Common myeloid progenitor, CD34-positive (primary cell): ENCODE data around the gene IL36B. TPM values are rescaled to one million over a fixed set of nuclear protein-coding genes. Genes with fewer than 3 reads are reported as not detected.
"Not testable (repeated sequence)": the region's sequence is repeated elsewhere in the genome, so short reads cannot be mapped to it uniquely, and the experiment has no call there.

Experiments
- CTCF ChIA-PET: fragments of 350-600 bp; sonication (Branson Sonifier 250); formaldehyde crosslinking; loops from one replicate; lab custom pipeline; 2021; ENCODE audit warnings: antibody characterized with exemption; lab: Charles Lee
- POLR2A ChIA-PET: fragments of 350-600 bp; sonication (Branson Sonifier 250); formaldehyde crosslinking; loops from one replicate; lab custom pipeline; 2021; ENCODE audit warnings: antibody characterized with exemption; lab: Charles Lee
- DNase-seq, 3 donors: peaks; one replicate each; pipeline versions ENCODE4 v3.0.0 to v3.0.0-alpha.2; 2013
- H3K27ac ChIP-seq, 2 experiments: 1 replicate in 1 of 2; 2 replicates in 1 of 2; pipeline ENCODE4 v1.7.0; 2013; ENCODE audit warnings: inconsistent platforms in 2 of 2, low read length in 2 of 2, mild to moderate bottlenecking in 2 of 2, low read depth in 1 of 2, moderate library complexity in 1 of 2; ENCODE audit not compliant: severe bottlenecking in 2 of 2, insufficient read depth in 1 of 2, poor library complexity in 1 of 2
- H3K27me3 ChIP-seq, 5 experiments: replicated peaks in 2 of 5; 1 replicate in 3 of 5; 2 replicates in 2 of 5; pipeline versions ENCODE4 v1.6.1 to v1.7.0; 2013; ENCODE audit warnings: low read length in 4 of 5, mild to moderate bottlenecking in 2 of 5, moderate library complexity in 2 of 5, inconsistent platforms in 1 of 5; ENCODE audit not compliant: insufficient read depth in 5 of 5, control insufficient read depth in 4 of 5
- H3K36me3 ChIP-seq, 4 experiments: 1 replicate in 2 of 4; 2 replicates in 2 of 4; pipeline versions ENCODE4 v1.6.1 to v1.7.0; 2013; ENCODE audit warnings: low read length in 3 of 4, control low read depth in 1 of 4, mild to moderate bottlenecking in 1 of 4; ENCODE audit not compliant: control insufficient read depth in 4 of 4, insufficient read depth in 4 of 4
- H3K4me1 ChIP-seq, 4 experiments: 1 replicate in 3 of 4; 2 replicates in 1 of 4; pipeline versions ENCODE4 v1.6.1 to v1.7.1; 2013; ENCODE audit warnings: low read length in 3 of 4, mild to moderate bottlenecking in 3 of 4, control low read depth in 1 of 4, inconsistent platforms in 1 of 4, moderate library complexity in 1 of 4; ENCODE audit not compliant: control insufficient read depth in 4 of 4, insufficient read depth in 4 of 4; ENCODE audit errors: control extremely low read depth in 1 of 4
- H3K4me3 ChIP-seq, 7 experiments: 1 replicate in 4 of 7; 2 replicates in 3 of 7; pipeline versions ENCODE4 v1.5.1 to v1.7.0; 2013; ENCODE audit warnings: mild to moderate bottlenecking in 7 of 7, low read length in 6 of 7, moderate library complexity in 6 of 7, inconsistent platforms in 2 of 7, low read depth in 2 of 7, control low read depth in 1 of 7; ENCODE audit not compliant: insufficient read depth in 4 of 7, control insufficient read depth in 1 of 7; ENCODE audit errors: extremely low read depth in 1 of 7
- H3K9me3 ChIP-seq, 5 experiments: 1 replicate in 4 of 5; 2 replicates in 1 of 5; pipeline versions ENCODE4 v1.6.1 to v1.7.1; 2013; ENCODE audit warnings: low read length in 4 of 5, mild to moderate bottlenecking in 2 of 5, inconsistent platforms in 1 of 5, low read depth in 1 of 5, moderate library complexity in 1 of 5; ENCODE audit not compliant: control insufficient read depth in 4 of 5, insufficient read depth in 2 of 5; ENCODE audit errors: control extremely low read depth in 1 of 5
- WGBS: methylation state at CpG from one replicate; pipeline ENCODE4 v1.1.5; 2013; ENCODE audit not compliant: insufficient coverage; 5-methylcytosine and 5-hydroxymethylcytosine counted together
- polyA plus RNA-seq: library from polyadenylated mRNA; unstranded; fragments of 120-200 nt; gene quantifications from one replicate; pipeline ENCODE4 v1.2.1, GENCODE V29; 2013

Gene IL36B
- polyA plus RNA-seq: not detected

GRCh38 chr2:113052396-113052917 lies at the start of gene IL36B:
IL36B (minus strand) TSS chr2:113052867.
- Histone ChIP-seq H3K9me3 (peaks cover 1 to 24% (median 8%) of the 10 kb centered on the region in 5 experiments), H3K36me3 (no peaks in the 10 kb centered on the region), H3K27me3 (no peaks in the 10 kb centered on the region), H3K4me3 (no peak within 1 kb of the TSS), H3K4me1 (no peaks in the 10 kb centered on the region), H3K27ac (no peak within 1 kb of the TSS)
- ChIA-PET CTCF (no interaction called here), POLR2A (no interaction called here)
- no peak for DNase-seq
- WGBS: 84% methylated on average over 5 of the region's 6 CpGs

- ChIA-PET POLR2A (no interaction called here), CTCF (interaction anchor here (0.9 kb wide), 1 partner anchor 11 kb away, joined by 3 read pairs; no protein-coding TSS in a partner anchor)
- 100% methylated on average over 2 of the region's 2 CpGs for whole genome bisulfite sequencing
- no peaks in the 10 kb centered on the region for H3K27me3 ChIP-seq
- no peak overlapping the region for H3K27ac ChIP-seq
- no peak overlapping the region for H3K4me3 ChIP-seq
- DNase-seq: no peak
- peaks cover 0 to 5% (median 0%) of the 10 kb centered on the region in 5 experiments for H3K9me3 ChIP-seq
- H3K36me3 ChIP-seq: no peaks in the 10 kb centered on the region
- H3K4me1 ChIP-seq: peaks cover 0 to 2% (median 0%) of the 10 kb centered on the region in 4 experiments
Measured at GRCh38 chr2:113102133-113102532, 49.5 kb upstream of the IL36B start.

- no peaks in the 10 kb centered on the region for H3K36me3 ChIP-seq
- 100% methylated on average over 6 of the region's 6 CpGs for WGBS
- peaks cover 0 to 9% (median 0%) of the 10 kb centered on the region in 5 experiments for H3K9me3 ChIP-seq
- no peak for DNase-seq
- ChIA-PET POLR2A (no interaction called here), CTCF (interaction anchor here (0.8 to 2.2 kb wide), 4 partner anchors 18 to 135 kb away, joined by 3 to 9 read pairs (median 4); no protein-coding TSS in a partner anchor)
- no peak overlapping the region for H3K27ac ChIP-seq
- H3K27me3 ChIP-seq: no peaks in the 10 kb centered on the region
- H3K4me3 ChIP-seq: no peak overlapping the region
- H3K4me1 ChIP-seq: no peaks in the 10 kb centered on the region
Measured at GRCh38 chr2:113098532-113098931, 45.9 kb upstream of the IL36B start.

- ChIA-PET POLR2A (interaction anchor here (0.7 kb wide), 1 partner anchor 78 kb away, joined by 3 read pairs; no protein-coding TSS in a partner anchor), CTCF (interaction anchor here (0.8 to 2.2 kb wide), 5 partner anchors 14 to 134 kb away, joined by 3 to 9 read pairs (median 3); no protein-coding TSS in a partner anchor)
- Histone ChIP-seq H3K9me3 (peaks cover 0 to 9% (median 0%) of the 10 kb centered on the region in 5 experiments), H3K36me3 (no peaks in the 10 kb centered on the region), H3K4me1 (no peaks in the 10 kb centered on the region), H3K27me3 (no peaks in the 10 kb centered on the region), H3K4me3 (no peak overlapping the region), H3K27ac (no peak overlapping the region)
- 81% methylated on average over 3 of the region's 4 CpGs for whole genome bisulfite sequencing
- DNase-seq: no peak
Measured at GRCh38 chr2:113098041-113098440, 45.4 kb upstream of the IL36B start.

GRCh38 chr2:113096842-113097618 lies 44.4 kb upstream of the IL36B start:
- DNase-seq: not testable (repeated sequence)
- WGBS: 100% methylated on average over 2 of the region's 2 CpGs
- POLR2A ChIA-PET: interaction anchor here (0.7 kb wide), 1 partner anchor 79 kb away, joined by 3 read pairs; no protein-coding TSS in a partner anchor

GRCh38 chr2:113096306-113096705 lies 43.6 kb upstream of the IL36B start:
- H3K4me3 ChIP-seq, H3K27me3 ChIP-seq, POLR2A ChIA-PET, H3K36me3 ChIP-seq, CTCF ChIA-PET, H3K27ac ChIP-seq, H3K4me1 ChIP-seq, H3K9me3 ChIP-seq, DNase-seq: not testable (repeated sequence)
- no CpG with 5 or more reads among the region's 14 CpGs for whole genome bisulfite sequencing

More at GRCh38 chr2:113096842-113097618, 44.4 kb upstream of the IL36B start:
- not testable (repeated sequence) for H3K36me3 ChIP-seq, H3K4me3 ChIP-seq, H3K9me3 ChIP-seq, H3K27ac ChIP-seq, H3K27me3 ChIP-seq, H3K4me1 ChIP-seq
- CTCF ChIA-PET: interaction anchor here (0.9 to 2.2 kb wide), 2 partner anchors 15 to 17 kb away, joined by 3 to 9 read pairs; no protein-coding TSS in a partner anchor

- Histone ChIP-seq H3K36me3 (no peaks in the 10 kb centered on the region), H3K27me3 (no peaks in the 10 kb centered on the region), H3K4me3 (no peak overlapping the region), H3K27ac (no peak overlapping the region), H3K9me3 (peaks cover 0 to 9% (median 0%) of the 10 kb centered on the region in 5 experiments), H3K4me1 (peaks cover 0 to 11% (median under 1%) of the 10 kb centered on the region in 4 experiments)
- CTCF ChIA-PET: interaction anchor here (0.6 to 1.1 kb wide), 3 partner anchors 11 to 45 kb away, joined by 3 to 4 read pairs (median 3); no protein-coding TSS in a partner anchor
- DNase-seq: no peak
- no CpG with 5 or more reads among the region's 2 CpGs for WGBS
- POLR2A ChIA-PET: no interaction called here
Measured at GRCh38 chr2:113093613-113093977, 40.9 kb upstream of the IL36B start.
